HG03175 (cell line): Measurements from ENCODE around the gene MICAL3.
"Not testable (repeated sequence)": the region's sequence is repeated elsewhere in the genome, so short reads cannot be mapped to it uniquely, and the experiment has no call there.

ENCODE experiments used
- ATAC-seq: cut with Tn5 transposase; IDR thresholded peaks from one replicate; pipeline ENCODE4 v1.9.1; 2021; ENCODE audit warnings: mild to moderate bottlenecking, moderate library complexity; ENCODE audit not compliant: unreplicated experiment

MICAL3 gene

DNA sequence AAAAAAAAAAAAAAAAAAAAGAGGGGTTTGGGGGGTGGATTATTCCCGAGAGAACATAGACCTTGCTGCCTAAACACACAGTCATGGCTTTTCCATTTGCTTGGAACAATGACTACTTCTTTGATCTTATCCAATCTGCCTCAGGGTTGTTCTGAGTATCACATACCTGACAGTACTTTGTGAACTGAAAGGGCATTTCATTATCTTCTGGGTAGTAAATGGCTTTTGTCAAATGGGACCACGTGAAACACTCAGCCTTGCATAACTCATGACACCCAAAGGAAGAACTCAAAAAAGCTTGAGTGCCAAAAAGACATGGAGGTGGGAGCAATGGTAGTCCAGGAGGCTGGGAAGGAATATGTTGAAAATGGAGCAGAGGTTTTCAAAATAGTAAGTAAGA, 126.9 kb downstream of the MICAL3 start:
- no peak for ATAC-seq

DNA sequence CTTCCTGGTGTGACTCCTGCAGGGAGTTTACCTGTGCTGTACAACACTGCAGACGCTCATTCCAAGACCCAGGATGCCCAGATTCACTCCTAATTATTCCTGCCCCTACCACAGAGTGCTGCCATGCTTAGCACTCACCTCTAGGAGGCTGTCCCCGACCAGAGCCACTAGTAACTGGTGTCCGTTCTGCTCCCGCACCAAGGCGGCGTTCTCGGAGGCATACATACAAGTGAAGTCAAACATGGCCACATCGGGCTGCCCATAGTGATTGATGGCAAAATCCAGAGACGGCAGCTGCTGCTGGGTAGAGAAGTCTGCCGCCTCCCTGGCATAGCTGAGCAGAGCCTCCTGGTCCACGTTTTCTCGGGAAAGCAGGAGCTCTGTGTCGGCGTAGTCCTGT, 127.8 kb downstream of the MICAL3 start:
- ATAC-seq = no peak

DNA sequence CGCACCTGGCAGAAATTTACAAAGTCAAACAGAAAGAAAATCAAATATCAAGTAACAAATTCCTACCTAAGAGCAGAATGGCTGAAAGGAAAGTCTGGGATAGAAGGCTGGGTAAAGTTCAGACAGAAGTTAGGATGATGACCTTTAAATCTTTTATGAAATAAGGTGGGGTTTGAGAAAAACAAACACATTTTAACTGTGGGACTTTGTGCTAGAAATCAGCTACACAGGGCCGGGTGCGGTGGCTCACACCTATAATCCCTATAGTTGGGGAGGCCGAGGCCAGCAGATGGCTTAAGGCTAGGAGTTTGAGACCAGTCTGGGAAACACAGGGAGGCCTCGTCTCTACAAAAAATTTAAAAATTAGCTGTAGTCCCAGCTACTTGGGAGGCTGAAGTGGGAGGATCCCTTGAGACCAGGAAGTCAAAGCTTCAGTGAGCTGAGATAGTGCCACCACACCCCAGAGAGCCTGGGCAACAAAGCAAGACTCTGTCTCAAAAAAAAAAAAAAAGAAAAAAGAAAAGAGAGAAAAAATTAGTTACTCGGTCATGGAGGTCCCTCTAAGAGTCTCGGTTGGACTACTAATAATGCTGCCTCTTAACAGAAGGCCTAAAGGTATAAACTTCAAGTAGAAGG, 130.3 kb downstream of the MICAL3 start:
- no peak for ATAC-seq

DNA sequence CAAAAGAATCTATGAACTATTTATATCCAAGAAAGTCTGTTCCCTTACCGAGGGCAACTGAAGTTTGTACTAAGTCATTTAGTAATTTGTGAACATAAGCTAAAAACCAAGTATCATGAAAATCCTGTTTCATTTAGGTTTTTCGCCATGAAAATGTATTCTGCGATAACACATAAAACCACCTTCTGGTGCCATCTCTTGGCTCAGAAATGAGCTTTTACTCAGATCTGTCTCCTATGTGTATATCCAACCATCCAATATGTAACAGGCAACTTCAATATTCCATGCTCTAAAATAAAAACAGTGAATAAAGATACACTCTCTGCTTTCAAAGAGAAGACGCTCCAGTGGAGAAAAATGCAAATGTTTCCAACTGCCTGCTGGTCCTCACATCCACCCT, 132.0 kb downstream of the MICAL3 start:
- no peak for ATAC-seq

DNA sequence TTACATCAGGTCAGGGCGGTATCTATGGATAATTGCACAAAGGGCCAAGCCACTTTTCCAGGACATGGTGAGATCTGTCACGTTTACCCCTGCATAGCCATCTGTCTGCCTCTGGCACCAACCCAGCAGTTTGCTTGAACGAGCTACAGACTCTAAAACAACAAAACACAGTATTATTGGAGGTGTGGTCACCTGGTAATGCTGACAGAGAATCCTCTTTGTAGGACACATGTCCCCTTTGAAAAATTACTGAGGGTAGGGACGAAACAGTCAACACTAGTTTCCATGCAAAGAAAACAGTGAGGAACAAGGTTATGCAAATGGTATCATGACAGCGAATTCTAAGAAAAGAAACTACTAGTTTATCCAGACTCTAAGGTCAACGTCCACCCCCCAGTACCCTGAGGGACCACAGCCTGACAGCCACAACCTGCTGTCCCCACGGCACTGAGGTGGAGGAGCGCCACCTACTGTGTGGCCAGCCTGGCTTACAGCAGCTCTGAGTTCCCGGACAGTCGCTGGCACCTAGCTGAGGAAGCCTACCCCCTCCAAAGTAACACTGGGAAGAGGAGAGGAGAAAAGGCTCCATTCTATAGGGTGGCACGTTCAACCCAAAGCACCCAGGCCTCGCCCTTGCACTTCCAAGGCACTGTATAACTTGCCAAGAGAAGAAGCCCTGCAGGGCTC, 132.7 kb downstream of the MICAL3 start:
- no peak for ATAC-seq

DNA sequence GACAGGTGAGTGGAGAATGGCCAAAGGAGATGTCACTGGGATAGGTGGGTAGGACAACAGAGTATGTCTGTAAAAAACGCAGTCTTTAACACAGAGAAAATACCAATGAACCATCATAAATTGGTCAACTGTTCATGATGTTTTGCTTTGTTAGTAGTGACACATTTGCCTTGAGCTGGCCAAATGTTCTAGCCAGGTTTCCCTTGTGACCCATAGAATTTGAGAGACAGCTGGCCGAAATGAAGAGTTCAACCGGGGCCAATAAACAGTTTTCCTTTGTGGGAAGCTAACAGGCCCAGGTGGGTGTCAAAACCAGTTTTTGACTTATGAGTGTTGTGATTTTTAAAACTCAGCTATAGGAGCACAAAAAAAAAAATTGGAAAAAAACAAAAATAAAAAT, 133.5 kb downstream of the MICAL3 start:
- ATAC-seq = no peak

DNA sequence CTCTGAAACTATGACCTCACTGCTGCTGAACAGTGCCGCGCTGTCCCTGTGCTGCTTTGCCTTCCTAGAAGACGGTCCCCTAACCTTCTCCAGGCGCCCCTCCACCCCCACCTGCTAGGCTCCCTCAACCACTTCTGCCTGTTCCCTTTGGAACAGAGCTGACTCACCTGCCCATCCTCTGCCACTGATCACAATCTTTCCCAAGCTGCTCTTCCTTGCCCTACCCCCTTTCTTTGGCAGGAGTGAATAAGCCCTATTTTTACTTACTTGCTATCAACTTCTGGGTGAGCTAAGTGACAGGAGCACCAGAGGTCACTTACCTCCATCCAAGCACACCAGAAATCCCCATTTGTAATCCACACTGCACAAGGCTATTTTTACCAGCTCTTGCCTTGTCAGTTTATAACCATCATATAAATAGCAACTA, 134.1 kb downstream of the MICAL3 start:
- ATAC-seq = no peak

DNA sequence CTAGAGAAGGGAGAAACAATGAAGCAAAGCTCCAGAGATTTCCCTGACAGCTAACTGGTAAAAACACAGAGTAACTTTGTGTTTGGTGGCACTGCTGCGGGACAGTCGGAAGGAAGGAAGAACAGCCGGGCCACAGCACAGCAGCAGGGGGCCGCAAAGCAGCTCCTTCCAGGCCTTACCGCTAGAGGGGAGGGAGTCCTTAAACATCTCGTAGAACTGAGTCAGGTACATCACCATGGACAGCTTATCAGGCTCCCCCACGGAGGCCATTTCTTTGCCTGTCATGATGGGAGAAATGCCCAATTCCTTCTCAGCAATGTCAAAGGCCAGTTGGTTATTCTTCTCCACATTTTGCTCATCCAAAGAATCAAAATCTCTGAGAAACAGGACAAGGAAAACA, 135.5 kb downstream of the MICAL3 start:
- ATAC-seq = no peak

DNA sequence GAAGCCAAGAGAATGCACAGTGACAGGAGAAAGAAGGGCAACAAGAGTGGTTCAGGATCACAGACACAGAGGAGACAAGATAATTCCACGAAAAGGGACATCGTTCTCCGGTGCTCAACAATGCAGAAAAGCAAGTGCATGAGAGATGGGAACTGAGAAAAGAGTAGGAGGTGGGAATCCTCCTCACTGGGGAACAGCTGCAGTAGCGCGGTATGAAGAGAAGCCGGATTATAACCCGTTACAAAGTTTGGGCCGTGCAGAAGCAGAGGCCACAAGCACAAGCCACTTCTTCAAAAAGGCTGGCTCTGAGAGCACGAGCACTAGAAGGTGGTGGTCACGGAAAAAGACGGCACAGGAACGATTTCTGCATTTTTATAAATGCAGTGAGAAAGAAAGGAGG, 135.9 kb downstream of the MICAL3 start:
- no peak for ATAC-seq

DNA sequence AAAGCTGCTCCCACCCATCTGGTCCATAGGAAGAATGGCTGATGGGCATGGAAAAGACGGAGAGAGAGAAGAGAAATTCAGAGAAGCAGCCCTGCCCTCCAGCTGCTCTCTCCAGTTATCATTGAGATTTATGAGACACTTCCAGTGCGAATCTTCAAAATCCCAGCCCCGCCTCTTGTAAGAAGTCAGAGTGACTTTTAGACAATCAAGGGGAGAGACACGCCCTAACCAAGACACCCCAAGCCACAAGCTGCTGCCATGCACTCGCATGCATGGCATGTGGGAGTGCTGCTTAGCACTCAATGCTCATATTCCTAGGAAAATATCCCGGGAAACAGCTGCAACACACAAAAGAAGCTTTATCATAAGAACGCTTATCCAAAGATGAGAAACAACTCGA, 139.5 kb downstream of the MICAL3 start:
- no peak for ATAC-seq

DNA sequence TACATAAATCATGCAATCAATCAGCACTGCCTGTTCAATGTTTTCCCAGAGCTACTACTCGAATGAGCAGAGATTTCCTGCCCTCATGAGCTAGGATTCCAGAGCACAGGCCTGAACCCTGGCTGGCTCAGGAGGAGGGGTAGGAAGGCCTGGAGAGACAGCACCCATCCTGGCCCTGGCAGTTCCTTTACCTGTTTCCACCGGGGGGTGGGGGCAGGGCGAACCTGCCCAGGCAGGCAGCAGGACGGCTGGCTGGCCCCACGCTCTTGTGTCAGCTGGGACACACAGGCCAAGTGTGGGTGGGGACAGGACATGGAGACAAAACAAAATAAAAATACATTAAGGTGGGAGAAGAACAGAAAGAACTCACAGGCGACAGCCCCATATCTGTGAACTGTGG, 140.3 kb downstream of the MICAL3 start:
- no peak for ATAC-seq

DNA sequence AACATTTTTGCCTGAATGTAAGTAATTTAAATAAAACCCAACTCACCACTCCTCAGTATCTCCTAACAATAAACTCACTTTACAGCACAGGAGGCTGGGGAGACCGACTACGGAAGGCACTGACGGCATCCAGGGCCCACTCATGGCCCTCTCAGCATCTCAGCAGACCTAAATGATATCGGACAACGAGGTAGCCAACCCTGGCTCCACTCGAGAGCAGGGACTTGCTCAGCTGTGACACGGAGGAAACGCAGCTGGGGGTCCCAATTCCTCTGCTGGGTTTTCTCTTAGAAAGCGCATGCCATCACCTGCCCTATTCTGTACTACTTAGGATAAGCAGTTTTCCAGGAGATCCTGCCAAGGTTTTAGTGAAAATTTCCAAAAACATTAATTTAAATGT, 141.0 kb downstream of the MICAL3 start:
- no peak for ATAC-seq

DNA sequence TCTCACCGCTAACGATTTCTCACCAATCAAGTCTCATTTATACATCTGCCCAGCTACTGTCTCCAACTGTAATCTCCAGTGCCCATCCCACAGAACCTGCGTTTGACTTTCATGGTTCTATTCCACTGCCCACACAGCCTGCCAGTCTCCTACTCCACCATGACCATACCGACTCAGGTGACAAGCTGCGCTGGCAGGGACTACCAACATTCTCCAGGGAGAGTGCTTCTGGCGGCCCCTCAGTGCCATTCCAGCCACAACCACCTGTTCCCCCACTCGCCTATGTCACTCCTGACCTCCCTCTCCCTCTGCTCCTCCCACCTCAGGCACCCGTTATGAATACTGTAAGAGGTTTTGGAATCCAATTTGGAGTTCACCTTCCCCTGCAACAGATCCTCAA, 141.6 kb downstream of the MICAL3 start:
- ATAC-seq = no peak

DNA sequence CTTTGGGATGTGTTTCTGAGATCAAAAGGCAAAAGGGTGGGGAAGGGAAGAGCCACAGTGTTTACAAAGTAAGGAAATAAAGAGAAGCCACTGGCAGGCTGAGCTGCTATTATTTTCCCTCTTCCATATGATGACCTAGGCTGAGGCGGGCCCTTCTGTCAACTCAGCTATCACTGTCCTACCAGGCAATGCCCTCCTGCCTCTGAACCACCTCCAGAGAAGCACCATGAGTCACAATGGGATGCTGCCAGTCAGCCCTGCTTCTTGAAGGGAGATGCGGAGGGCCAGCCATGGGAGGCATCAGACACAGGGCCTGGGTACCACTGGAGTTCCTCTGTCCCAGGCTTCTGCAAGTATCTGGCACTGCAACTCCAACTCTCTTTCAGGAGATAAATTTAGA, 142.2 kb downstream of the MICAL3 start:
- ATAC-seq = no peak

DNA sequence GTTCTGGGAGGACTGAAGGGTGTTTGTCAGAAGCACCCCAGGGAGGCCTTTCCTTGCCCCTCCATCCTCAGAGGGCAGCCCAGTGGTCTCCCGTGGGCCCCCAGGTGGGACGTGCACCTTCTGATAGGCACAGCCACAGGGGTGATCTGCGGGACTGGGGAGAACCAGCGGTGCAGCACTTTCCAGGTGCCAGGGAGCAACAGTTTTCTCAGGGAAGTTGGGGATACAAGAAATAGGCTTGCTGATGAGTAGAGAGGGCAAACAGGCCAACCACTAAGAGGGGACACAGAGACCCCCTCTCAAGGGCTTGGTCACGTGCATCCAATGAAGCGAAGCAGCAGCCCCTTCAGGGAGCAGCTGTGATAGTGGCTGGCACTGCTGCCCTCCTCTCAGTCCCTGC, 143.0 kb downstream of the MICAL3 start:
- ATAC-seq = no peak

DNA sequence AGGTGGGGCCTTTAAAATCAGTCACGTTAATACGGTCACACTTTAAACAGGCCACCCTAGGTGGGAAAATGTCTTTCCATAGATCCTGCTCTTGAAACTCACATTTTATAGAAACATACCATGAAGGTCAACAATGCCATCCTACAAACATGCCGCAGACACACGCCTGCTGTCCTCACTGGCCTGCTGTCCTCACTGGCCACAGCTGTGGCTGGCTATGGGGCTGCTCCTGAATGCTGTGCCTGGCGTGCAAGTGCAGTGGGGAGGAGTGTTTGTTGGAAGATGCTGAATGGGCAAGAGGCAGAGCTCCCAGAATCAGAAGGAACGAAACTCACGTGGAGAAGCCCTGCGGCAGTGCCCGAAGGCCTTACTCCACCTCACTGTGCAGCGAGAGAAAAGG, 143.9 kb downstream of the MICAL3 start:
- ATAC-seq = no peak

DNA sequence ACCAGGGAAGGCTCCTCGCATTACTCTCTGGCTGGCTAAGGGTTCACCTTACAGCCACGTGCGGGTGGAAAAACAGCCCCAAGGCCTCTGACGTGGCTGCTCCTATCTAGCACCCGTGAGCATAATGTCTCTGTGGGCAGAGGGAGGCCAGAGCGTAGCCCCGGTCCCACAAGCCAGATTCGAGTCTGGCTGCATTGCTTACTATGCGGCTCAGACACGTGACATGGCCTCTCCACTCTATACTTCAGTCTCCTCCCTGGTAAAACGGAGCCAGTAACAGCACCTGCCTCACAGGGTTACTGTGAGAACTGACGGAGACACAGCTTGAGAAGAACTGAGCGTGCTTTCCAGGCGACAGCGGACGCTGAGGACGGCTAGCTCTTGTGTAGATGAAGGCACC, 144.3 kb downstream of the MICAL3 start:
- no peak for ATAC-seq

DNA sequence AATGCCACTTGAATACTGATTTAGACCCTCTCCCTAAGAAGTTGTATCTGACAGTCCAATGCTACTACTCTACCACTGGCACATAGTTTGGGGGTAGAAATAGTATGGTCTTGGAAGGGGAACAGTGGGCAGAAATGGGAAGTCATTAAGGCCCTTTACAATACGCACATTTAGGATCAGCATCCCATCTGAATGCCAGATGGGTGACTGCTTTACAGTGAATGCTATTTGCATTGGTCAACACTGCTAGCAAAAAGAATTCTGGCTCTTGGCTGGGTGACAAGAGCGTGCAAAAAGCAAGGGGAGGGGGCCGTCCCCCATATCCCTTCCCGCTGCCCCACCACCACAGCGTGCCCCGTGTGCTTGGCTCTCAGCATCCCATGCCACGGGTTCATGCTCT, 145.4 kb downstream of the MICAL3 start:
- ATAC-seq = no peak

DNA sequence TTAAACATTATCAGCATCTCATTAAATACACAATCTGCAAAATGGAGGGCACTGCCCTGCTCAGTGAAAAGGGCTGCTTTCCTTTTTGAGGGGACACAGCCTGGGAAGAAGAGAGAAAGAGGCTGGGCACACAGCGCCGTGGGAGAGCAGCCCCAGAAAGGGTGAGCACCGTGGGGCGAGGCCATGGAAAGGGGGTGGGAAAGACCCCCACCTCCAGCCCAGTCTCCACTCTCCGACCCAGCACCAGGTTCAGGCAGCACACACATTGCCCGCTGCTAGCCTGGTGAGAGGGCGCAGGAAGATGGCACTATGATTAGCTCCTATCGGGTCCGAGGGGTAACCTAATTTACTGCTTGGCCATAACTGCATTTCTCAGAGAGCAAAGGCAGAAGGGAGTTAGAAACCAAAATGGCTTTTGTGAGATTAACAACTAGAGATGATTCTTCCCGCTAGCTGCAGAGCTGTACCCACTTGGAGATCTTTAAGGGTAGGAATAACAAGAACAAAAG, 146.1 kb downstream of the MICAL3 start:
- no peak for ATAC-seq

DNA sequence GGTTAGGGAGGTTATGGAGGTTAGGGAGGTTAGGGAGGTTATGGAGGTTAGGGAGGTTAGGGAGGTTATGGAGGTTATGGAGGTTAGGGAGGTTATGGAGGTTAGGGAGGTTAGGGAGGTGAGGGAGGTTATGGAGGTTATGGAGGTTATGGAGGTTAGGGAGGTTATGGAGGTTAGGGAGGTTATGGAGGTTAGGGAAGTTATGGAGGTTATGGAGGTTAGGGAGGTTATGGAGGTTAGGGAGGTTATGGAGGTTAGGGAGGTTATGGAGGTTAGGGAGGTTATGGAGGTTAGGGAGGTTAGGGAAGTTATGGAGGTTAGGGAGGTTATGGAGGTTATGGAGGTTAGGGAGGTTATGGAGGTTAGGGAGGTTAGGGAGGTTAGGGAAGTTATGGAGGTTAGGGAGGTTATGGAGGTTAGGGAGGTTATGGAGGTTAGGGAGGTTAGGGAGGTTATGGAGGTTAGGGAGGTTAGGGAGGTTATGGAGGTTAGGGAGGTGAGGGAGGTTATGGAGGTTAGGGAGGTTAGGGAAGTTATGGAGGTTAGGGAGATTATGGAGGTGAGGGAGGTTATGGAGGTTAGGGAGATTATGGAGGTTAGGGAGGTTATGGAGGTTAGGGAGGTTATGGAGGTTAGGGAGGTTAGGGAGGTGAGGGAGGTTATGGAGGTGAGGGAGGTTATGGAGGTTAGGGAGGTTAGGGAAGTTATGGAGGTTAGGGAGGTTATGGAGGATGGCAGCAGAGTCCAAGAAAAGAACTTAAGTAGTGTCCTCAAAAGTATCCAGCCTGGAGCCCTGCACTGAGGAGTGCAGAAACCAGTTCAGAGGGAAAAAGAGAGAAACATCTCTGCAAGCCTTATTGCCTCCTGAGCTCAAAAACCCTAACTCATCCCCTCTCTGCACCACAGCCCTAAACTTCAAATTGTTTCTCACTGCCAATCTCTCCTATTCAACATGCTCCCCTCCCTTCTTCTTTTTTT, 147.2 kb downstream of the MICAL3 start:
- ATAC-seq = not testable (repeated sequence)

DNA sequence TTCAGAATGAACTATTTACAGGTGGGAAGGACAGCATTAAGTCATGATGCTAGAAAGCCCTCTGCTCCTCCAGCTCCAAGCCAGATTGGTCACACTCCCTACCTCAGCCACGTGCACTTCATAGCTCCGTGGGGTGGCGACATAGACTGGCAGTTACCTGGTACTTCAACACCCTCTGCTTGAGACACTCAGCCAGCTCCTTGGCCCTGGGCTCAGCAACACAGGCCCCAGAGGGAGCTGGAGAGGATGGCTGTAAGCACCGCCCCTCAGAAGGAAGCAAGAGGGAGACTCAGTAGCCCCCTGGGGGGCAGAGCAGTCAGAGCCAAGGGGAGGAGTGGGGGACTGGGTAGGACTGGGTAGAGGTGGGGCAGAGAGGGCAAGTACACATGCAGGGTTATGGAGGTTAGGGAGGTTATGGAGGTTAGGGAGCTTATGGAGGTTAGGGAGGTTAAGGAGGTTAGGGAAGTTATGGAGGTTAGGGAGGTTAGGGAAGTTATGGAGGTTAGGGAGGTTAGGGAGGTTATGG, 148.0 kb downstream of the MICAL3 start:
- ATAC-seq = no peak
